T-cell (primary cell): ENCODE data around the gene SRM. TPM values are rescaled to one million over a fixed set of nuclear protein-coding genes. Genes with fewer than 3 reads are reported as not detected.
A peak's percentile ranks its signal among the peaks of the same experiment; 100 is the strongest.
"Not testable (repeated sequence)": the region's sequence is repeated elsewhere in the genome, so short reads cannot be mapped to it uniquely, and the experiment has no call there.

ENCODE experiments used
- ATAC-seq, 4 experiments: fragments of 200-7000 bp in 3 of 4; fragments of 150-1000 bp in 1 of 4; cut with Tn5 transposase; replicated peaks in 1 of 4; 1 replicate in 3 of 4; 2 replicates in 1 of 4; pipeline ENCODE4 v1.10.0; 2021; ENCODE audit warnings: moderate library complexity in 3 of 4, mild to moderate bottlenecking in 2 of 4, moderate number of reproducible peaks in 1 of 4
- CTCF ChIA-PET, 2 donors: fragments of 300-600 bp; sonication (Branson Sonifier 250); formaldehyde crosslinking; loops; one replicate each; lab custom pipeline; 2022; ENCODE audit warnings: antibody characterized with exemption in 2 of 2; lab: Charles Lee
- POLR2A ChIA-PET, 2 donors: fragments of 300-600 bp; sonication (Branson Sonifier 250); formaldehyde crosslinking; loops; one replicate each; lab custom pipeline; 2022; ENCODE audit warnings: antibody characterized with exemption in 2 of 2; lab: Charles Lee
- DNase-seq, 35 experiments: peaks; one replicate each; pipeline versions ENCODE4 v3.0.0 to v3.0.0-alpha.2; 2013 to 2023
- H3K27ac ChIP-seq: one replicate; pipeline ENCODE4 v1.5.1; 2013; ENCODE audit warnings: low read length
- H3K27me3 ChIP-seq, 2 experiments: replicated peaks in 1 of 2; 1 replicate in 1 of 2; 2 replicates in 1 of 2; pipeline versions ENCODE4 v1.6.1 to v1.7.0; 2013; ENCODE audit warnings: low read length in 1 of 2, mixed read lengths in 1 of 2; ENCODE audit not compliant: control insufficient read depth in 2 of 2, insufficient read depth in 2 of 2; ENCODE audit errors: extremely low read depth in 1 of 2
- H3K36me3 ChIP-seq, 2 donors: 1 replicate in 1 of 2; 2 replicates in 1 of 2; pipeline versions ENCODE4 v1.6.1 to v1.7.0; 2013; ENCODE audit warnings: low read length in 1 of 2; ENCODE audit not compliant: control insufficient read depth in 2 of 2, insufficient read depth in 1 of 2; ENCODE audit errors: extremely low read depth in 1 of 2
- H3K4me1 ChIP-seq, 2 experiments: 1 replicate in 1 of 2; 2 replicates in 1 of 2; pipeline versions ENCODE4 v1.6.1 to v1.7.0; 2013; ENCODE audit warnings: low read length in 2 of 2, mixed read lengths in 1 of 2; ENCODE audit not compliant: insufficient read depth in 2 of 2, control insufficient read depth in 1 of 2; ENCODE audit errors: extremely low read depth in 1 of 2
- H3K4me3 ChIP-seq, 2 donors: 1 replicate in 1 of 2; 2 replicates in 1 of 2; pipeline versions ENCODE4 v1.5.1 to v1.7.0; 2013; ENCODE audit warnings: mild to moderate bottlenecking in 2 of 2, low read length in 1 of 2, moderate library complexity in 1 of 2; ENCODE audit not compliant: control insufficient read depth in 1 of 2; ENCODE audit errors: extremely low read depth in 1 of 2
- H3K9me3 ChIP-seq: 2 replicates; pipeline ENCODE4 v1.7.0; 2013
- H3K27ac Mint-ChIP-seq, 2 donors: one replicate each; pipeline ENCODE4 v1.8.0; 2020 to 2021; ENCODE audit warnings: mild to moderate bottlenecking in 2 of 2, mixed read lengths in 2 of 2
- H3K27me3 Mint-ChIP-seq, 2 donors: one replicate each; pipeline ENCODE4 v1.8.0; 2021 to 2022; ENCODE audit warnings: mixed read lengths in 2 of 2
- H3K36me3 Mint-ChIP-seq: one replicate; pipeline ENCODE4 v1.8.0; 2021; ENCODE audit warnings: mixed read lengths
- H3K4me1 Mint-ChIP-seq, 3 donors: one replicate each; pipeline ENCODE4 v1.8.0; 2020 to 2022; ENCODE audit warnings: mixed read lengths in 3 of 3, mild to moderate bottlenecking in 1 of 3
- H3K4me3 Mint-ChIP-seq, 3 donors: one replicate each; pipeline ENCODE4 v1.8.0; 2020 to 2022; ENCODE audit warnings: mild to moderate bottlenecking in 3 of 3, mixed read lengths in 3 of 3, moderate library complexity in 3 of 3
- H3K9me3 Mint-ChIP-seq, 3 donors: one replicate each; pipeline ENCODE4 v1.8.0; 2020 to 2022; ENCODE audit warnings: mixed read lengths in 3 of 3
- WGBS: methylation state at CpG from one replicate; pipeline ENCODE4 v1.1.5; 2013; ENCODE audit warnings: missing lambda C conversion rate; ENCODE audit not compliant: insufficient coverage; 5-methylcytosine and 5-hydroxymethylcytosine counted together
- total RNA-seq, 35 experiments: library from RNA in 6 of 35; stranded (reverse) in 6 of 35; fragments of 120-200 nt in 1 of 35; gene quantifications; one replicate each; pipeline versions ENCODE4 v1.2.1 to v1.2.4 and lab custom pipeline; 2013 to 2026

SRM gene
- total RNA-seq, 5 donors from 2014 or later (not counting 1 experiment from before 2014, with no cell fraction given) = 38.0 to 78.5 (median 72.4) TPM

- no peaks in the 10 kb centered on the region for H3K9me3 Mint-ChIP-seq
- H3K36me3 Mint-ChIP-seq = no peaks in the 10 kb centered on the region
- Histone ChIP-seq H3K4me3 (no peak overlapping the region), H3K9me3 (no peaks in the 10 kb centered on the region), H3K36me3 (no peaks in the 10 kb centered on the region), H3K27me3 (peaks cover 0 to 19% of the 10 kb centered on the region in 2 experiments), H3K27ac (no peak overlapping the region), H3K4me1 (peaks cover 3 to 5% of the 10 kb centered on the region in 2 experiments)
- H3K27ac Mint-ChIP-seq = no peak overlapping the region
- no peak overlapping the region for H3K4me3 Mint-ChIP-seq
- peak; percentile 96 to 99 (median 99) for ATAC-seq
- WGBS = 0% methylated on average over 3 of the region's 8 CpGs
- CTCF ChIA-PET = interaction anchor here (0.5 to 2.5 kb wide), 40 partner anchors 8 to 876 kb away, joined by 3 to 33 read pairs (median 4); partner anchors contain the start of genes EXOSC10 (in 2 of the 2), SRM (in 2 of the 2), AGTRAP (in 1 of the 2) and ANGPTL7 (in 1 of the 2)
- H3K27me3 Mint-ChIP-seq = no peaks in the 10 kb centered on the region
- POLR2A ChIA-PET = no interaction called here
- H3K4me1 Mint-ChIP-seq = peaks cover 6 to 7% (median 6%) of the 10 kb centered on the region in 3 donors
- DNase-seq = peak; percentile 74 to 95 (median 86)
These were observed 22.1 kb downstream of the SRM start for GRCh38 chr1:11037740-11038182.

GRCh38 chr1:11037019-11037739 lies 22.6 kb downstream of the SRM start:
- 0% methylated on average over 3 of the region's 18 CpGs for WGBS

DNA sequence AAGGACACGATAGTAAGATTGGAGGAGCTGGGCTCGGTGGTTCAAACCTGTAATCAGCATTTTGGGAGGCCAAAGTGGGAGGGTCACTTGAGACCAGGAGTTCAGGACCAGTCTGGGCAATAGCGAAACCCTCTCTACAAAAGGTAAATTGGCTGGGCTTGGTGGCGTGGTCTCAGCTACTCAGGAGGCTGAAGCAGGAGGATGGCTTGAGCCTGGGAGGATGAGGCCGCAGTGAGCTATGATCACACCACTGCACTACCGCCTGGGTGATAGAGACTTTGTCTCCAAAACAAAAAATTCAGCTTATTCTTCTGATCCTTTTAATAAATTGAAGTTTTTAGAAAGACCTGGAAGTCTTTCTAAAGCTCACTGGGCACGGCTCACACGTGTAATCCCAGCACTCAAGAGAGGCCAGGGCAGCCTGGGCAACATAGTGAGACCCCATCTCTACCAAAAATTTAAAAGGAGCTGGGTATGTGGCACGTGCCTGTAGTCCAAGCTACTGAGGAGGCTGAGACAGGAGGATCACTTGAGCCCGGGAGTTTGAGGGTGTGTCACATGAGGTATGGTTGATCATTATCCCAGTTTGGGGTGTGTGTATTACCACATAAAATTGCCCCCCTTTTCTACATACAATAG lies 28.1 kb downstream of the SRM start:
- ChIA-PET CTCF (no interaction called here), POLR2A (no interaction called here)
- Mint-ChIP-seq H3K4me3 (no peak overlapping the region), H3K4me1 (peaks cover 3 to 5% (median 5%) of the 10 kb centered on the region in 3 donors), H3K27ac (no peak overlapping the region), H3K27me3 (no peaks in the 10 kb centered on the region), H3K9me3 (no peaks in the 10 kb centered on the region), H3K36me3 (peaks cover 7% of the 10 kb centered on the region)
- 80% methylated on average over 2 of the region's 10 CpGs for WGBS
- H3K9me3 ChIP-seq = no peaks in the 10 kb centered on the region
- H3K4me3 ChIP-seq = no peak overlapping the region
- H3K4me1 ChIP-seq = no peaks in the 10 kb centered on the region
- no peak for ATAC-seq
- H3K27ac ChIP-seq = no peak overlapping the region
- H3K27me3 ChIP-seq = no peaks in the 10 kb centered on the region
- no peak for DNase-seq
- peaks cover 6 to 9% of the 10 kb centered on the region in 2 donors for H3K36me3 ChIP-seq

More at GRCh38 chr1:11037019-11037739, 22.6 kb downstream of the SRM start:
- peaks cover 0 to 19% of the 10 kb centered on the region in 2 experiments for H3K27me3 ChIP-seq
- H3K4me3 Mint-ChIP-seq, H3K4me1 ChIP-seq, H3K9me3 ChIP-seq, H3K27me3 Mint-ChIP-seq, DNase-seq, H3K27ac Mint-ChIP-seq, ATAC-seq, H3K36me3 Mint-ChIP-seq, H3K4me1 Mint-ChIP-seq, H3K4me3 ChIP-seq, H3K36me3 ChIP-seq, H3K27ac ChIP-seq, H3K9me3 Mint-ChIP-seq: not testable (repeated sequence)
- POLR2A ChIA-PET = interaction anchor here in 1 of 2 donors (0.6 kb wide), 1 partner anchor 578 kb away, joined by 3 read pairs; no protein-coding TSS in a partner anchor
- CTCF ChIA-PET = interaction anchor here (0.5 to 2.5 kb wide), 36 partner anchors 21 to 930 kb away, joined by 3 to 33 read pairs (median 4); partner anchors contain the start of genes EXOSC10 (in 2 of the 2), SRM (in 2 of the 2), AGTRAP (in 1 of the 2) and ANGPTL7 (in 1 of the 2)

DNA sequence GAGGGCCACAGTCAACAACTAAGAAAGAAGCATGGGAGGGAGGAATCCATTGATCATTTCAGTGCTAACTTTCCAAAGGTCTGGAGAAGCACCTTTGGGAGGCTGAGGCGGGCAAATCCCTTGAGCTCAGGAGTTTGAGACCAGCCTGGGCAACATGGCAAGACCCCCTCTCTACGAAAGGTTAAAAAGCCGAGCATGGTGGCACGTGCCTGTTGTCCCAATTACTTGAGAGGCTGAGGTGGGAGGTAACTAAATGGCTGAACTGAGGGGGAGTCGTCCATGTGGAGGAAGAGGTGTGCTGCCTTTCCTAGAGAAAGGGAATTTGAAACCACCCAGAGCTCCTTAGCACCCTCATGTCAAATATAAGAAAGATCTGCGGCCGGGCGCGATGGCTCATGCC lies 29.0 kb downstream of the SRM start:
- no peak overlapping the region for H3K27ac Mint-ChIP-seq

GRCh38 chr1:11028018-11028417 lies 31.8 kb downstream of the SRM start:
- ATAC-seq = no peak
- Histone ChIP-seq H3K27ac (no peak overlapping the region), H3K36me3 (peaks cover 6 to 35% of the 10 kb centered on the region in 2 donors), H3K4me1 (no peaks in the 10 kb centered on the region), H3K4me3 (no peak overlapping the region), H3K9me3 (no peaks in the 10 kb centered on the region), H3K27me3 (no peaks in the 10 kb centered on the region)
- no peaks in the 10 kb centered on the region for H3K9me3 Mint-ChIP-seq
- H3K27me3 Mint-ChIP-seq = no peaks in the 10 kb centered on the region
- H3K4me1 Mint-ChIP-seq = peaks cover 17 to 25% (median 22%) of the 10 kb centered on the region in 3 donors
- WGBS = 100% methylated on average over 2 of the region's 3 CpGs
- no peak for DNase-seq
- H3K36me3 Mint-ChIP-seq = peaks cover 32% of the 10 kb centered on the region
- H3K4me3 Mint-ChIP-seq = no peak overlapping the region
- ChIA-PET POLR2A (no interaction called here), CTCF (no interaction called here)
- H3K27ac Mint-ChIP-seq = no peak overlapping the region

More for the DNA sequence above, 29.0 kb downstream of the SRM start:
- WGBS = 80% methylated on average over 1 of the region's 9 CpGs
- H3K9me3 ChIP-seq = no peaks in the 10 kb centered on the region
- no peaks in the 10 kb centered on the region for H3K4me1 ChIP-seq
- Mint-ChIP-seq H3K27me3 (no peaks in the 10 kb centered on the region), H3K9me3 (no peaks in the 10 kb centered on the region), H3K36me3 (peaks cover 11% of the 10 kb centered on the region), H3K4me1 (peaks cover 3 to 11% (median 5%) of the 10 kb centered on the region in 3 donors), H3K4me3 (no peak overlapping the region)
- ChIA-PET POLR2A (no interaction called here), CTCF (no interaction called here)
- H3K27me3 ChIP-seq = no peaks in the 10 kb centered on the region
- peaks cover 6 to 15% of the 10 kb centered on the region in 2 donors for H3K36me3 ChIP-seq
- no peak for DNase-seq
- no peak overlapping the region for H3K27ac ChIP-seq
- H3K4me3 ChIP-seq = no peak overlapping the region
- no peak for ATAC-seq

DNA sequence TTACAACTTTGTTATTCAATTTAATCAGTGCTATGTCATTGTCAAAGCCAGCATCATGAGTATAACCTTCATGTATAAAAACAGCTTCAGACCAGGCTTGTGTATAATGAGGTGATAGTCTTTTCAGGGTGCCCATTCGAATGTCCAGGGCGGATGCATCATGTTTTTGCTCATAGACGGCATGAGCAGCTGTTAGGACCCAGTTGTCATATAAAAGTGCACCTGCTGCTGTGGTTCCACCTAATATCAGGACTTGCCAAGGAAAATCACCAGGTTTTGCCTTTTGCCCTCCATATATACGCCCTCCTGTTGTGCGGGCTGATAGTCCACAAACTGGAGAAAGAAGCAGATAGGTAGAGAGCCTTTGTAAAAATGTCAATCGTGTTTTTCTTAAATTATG lies 32.5 kb downstream of the SRM start:
- Mint-ChIP-seq H3K27ac (no peak overlapping the region), H3K36me3 (peaks cover 38% of the 10 kb centered on the region)

More for the DNA sequence above, 32.5 kb downstream of the SRM start:
- ChIA-PET CTCF (interaction anchor here (0.5 kb wide), 2 partner anchors 158 to 1199 kb away, joined by 3 to 4 read pairs; no protein-coding TSS in a partner anchor), POLR2A (no interaction called here)
- peaks cover 7 to 41% of the 10 kb centered on the region in 2 donors for H3K36me3 ChIP-seq
- no peak overlapping the region for H3K27ac ChIP-seq
- ATAC-seq (no peak), DNase-seq (no peak)
- Mint-ChIP-seq H3K4me3 (no peak overlapping the region), H3K27me3 (no peaks in the 10 kb centered on the region), H3K4me1 (peaks cover 19 to 29% (median 24%) of the 10 kb centered on the region in 3 donors), H3K9me3 (no peaks in the 10 kb centered on the region)
- H3K4me1 ChIP-seq = no peaks in the 10 kb centered on the region
- H3K9me3 ChIP-seq = no peaks in the 10 kb centered on the region
- 73% methylated on average over 3 of the region's 6 CpGs for WGBS
- H3K4me3 ChIP-seq = no peak overlapping the region
- H3K27me3 ChIP-seq = no peaks in the 10 kb centered on the region
